ENCODE data around the gene TLNRD1.
"Not testable (repeated sequence)": the region's sequence is repeated elsewhere in the genome, so short reads cannot be mapped to it uniquely, and the experiment has no call there.

TLNRD1 gene

GRCh38 chr15:81000624-81001151 is at the start of gene TLNRD1:
Gene TLNRD1, plus strand, starts transcription at chr15:81000923. Its CDS starts 1,349 bp downstream, at chr15:81002272.
- DNase-seq (ENCODE audit: low spot score in 2 of 2) (peak; percentile 72 to 75), ATAC-seq (replicated peaks; ENCODE audit: extremely low read depth, poor library complexity, severe bottlenecking) (peak; percentile 69)
- H3K27ac Mint-ChIP-seq (ENCODE audit: low read depth) = peak within 1 kb of the TSS; percentile 93
- peaks cover 26% of the 10 kb centered on the region for H3K36me3 Mint-ChIP-seq (ENCODE audit: insufficient read depth)
- peaks cover 42% of the 10 kb centered on the region for H3K4me1 Mint-ChIP-seq
- H3K4me3 Mint-ChIP-seq = peak within 1 kb of the TSS; percentile 94
- no peaks in the 10 kb centered on the region for H3K27me3 Mint-ChIP-seq
- peaks cover 5% of the 10 kb centered on the region for H3K9me3 Mint-ChIP-seq

- Mint-ChIP-seq H3K36me3 (ENCODE audit: insufficient read depth) (peaks cover 16% of the 10 kb centered on the region), H3K4me3 (no peak overlapping the region), H3K4me1 (peaks cover 6% of the 10 kb centered on the region), H3K27me3 (no peaks in the 10 kb centered on the region), H3K27ac (ENCODE audit: low read depth) (no peak overlapping the region), H3K9me3 (no peaks in the 10 kb centered on the region)
- ATAC-seq (replicated peaks; ENCODE audit: extremely low read depth, poor library complexity, severe bottlenecking) = no peak
- no peak for DNase-seq (ENCODE audit: low spot score in 2 of 2)
Observed at GRCh38 chr15:80951941-80952340, 48.8 kb upstream of the TLNRD1 start.

- no peaks in the 10 kb centered on the region for H3K27me3 Mint-ChIP-seq
- no peak overlapping the region for H3K27ac Mint-ChIP-seq (ENCODE audit: low read depth)
- peaks cover 6% of the 10 kb centered on the region for H3K4me1 Mint-ChIP-seq
- peaks cover 11% of the 10 kb centered on the region for H3K36me3 Mint-ChIP-seq (ENCODE audit: insufficient read depth)
- ATAC-seq (replicated peaks; ENCODE audit: extremely low read depth, poor library complexity, severe bottlenecking) (no peak), DNase-seq (ENCODE audit: low spot score in 2 of 2) (no peak)
- no peak overlapping the region for H3K4me3 Mint-ChIP-seq
- no peaks in the 10 kb centered on the region for H3K9me3 Mint-ChIP-seq
Observed at GRCh38 chr15:80953001-80953952, 47.4 kb upstream of the TLNRD1 start.

GRCh38 chr15:80953953-80954778 is 46.6 kb upstream of the TLNRD1 start:
- Mint-ChIP-seq H3K9me3 (no peaks in the 10 kb centered on the region), H3K36me3 (ENCODE audit: insufficient read depth) (peaks cover 12% of the 10 kb centered on the region)
- ATAC-seq (replicated peaks; ENCODE audit: extremely low read depth, poor library complexity, severe bottlenecking) = no peak

GRCh38 chr15:80955571-80956452 is 44.9 kb upstream of the TLNRD1 start:
- not testable (repeated sequence) for H3K9me3 Mint-ChIP-seq; H3K27me3 Mint-ChIP-seq; H3K4me3 Mint-ChIP-seq; ATAC-seq (replicated peaks; ENCODE audit: extremely low read depth, poor library complexity, severe bottlenecking); DNase-seq (ENCODE audit: low spot score in 2 of 2); H3K27ac Mint-ChIP-seq (ENCODE audit: low read depth); H3K4me1 Mint-ChIP-seq
- H3K36me3 Mint-ChIP-seq (ENCODE audit: insufficient read depth) = peaks cover 15% of the 10 kb centered on the region

More at GRCh38 chr15:80953953-80954778, 46.6 kb upstream of the TLNRD1 start:
- DNase-seq (ENCODE audit: low spot score in 2 of 2) = no peak
- H3K27me3 Mint-ChIP-seq = no peaks in the 10 kb centered on the region
- no peak overlapping the region for H3K27ac Mint-ChIP-seq (ENCODE audit: low read depth)
- H3K4me3 Mint-ChIP-seq = no peak overlapping the region
- H3K4me1 Mint-ChIP-seq = peaks cover 6% of the 10 kb centered on the region

- no peak overlapping the region for H3K4me3 Mint-ChIP-seq
- no peak overlapping the region for H3K27ac Mint-ChIP-seq (ENCODE audit: low read depth)
- peaks cover 16% of the 10 kb centered on the region for H3K36me3 Mint-ChIP-seq (ENCODE audit: insufficient read depth)
- DNase-seq (ENCODE audit: low spot score in 2 of 2) (no peak), ATAC-seq (replicated peaks; ENCODE audit: extremely low read depth, poor library complexity, severe bottlenecking) (no peak)
- peaks cover 17% of the 10 kb centered on the region for H3K4me1 Mint-ChIP-seq
- no peaks in the 10 kb centered on the region for H3K27me3 Mint-ChIP-seq
- no peaks in the 10 kb centered on the region for H3K9me3 Mint-ChIP-seq
Observed at GRCh38 chr15:80957556-80957955, 43.2 kb upstream of the TLNRD1 start.

- no peak for ATAC-seq (replicated peaks; ENCODE audit: extremely low read depth, poor library complexity, severe bottlenecking)
- DNase-seq (ENCODE audit: low spot score in 2 of 2) = no peak
- Mint-ChIP-seq H3K27ac (ENCODE audit: low read depth) (no peak overlapping the region), H3K4me3 (no peak overlapping the region), H3K36me3 (ENCODE audit: insufficient read depth) (peaks cover 17% of the 10 kb centered on the region), H3K27me3 (no peaks in the 10 kb centered on the region), H3K4me1 (peaks cover 21% of the 10 kb centered on the region), H3K9me3 (no peaks in the 10 kb centered on the region)
Observed at GRCh38 chr15:80957976-80958375, 42.7 kb upstream of the TLNRD1 start.

- ATAC-seq (replicated peaks; ENCODE audit: extremely low read depth, poor library complexity, severe bottlenecking) = no peak
- DNase-seq (ENCODE audit: low spot score in 2 of 2) = no peak
- Mint-ChIP-seq H3K4me3 (no peak overlapping the region), H3K27ac (ENCODE audit: low read depth) (no peak overlapping the region), H3K9me3 (no peaks in the 10 kb centered on the region), H3K4me1 (peaks cover 27% of the 10 kb centered on the region), H3K36me3 (ENCODE audit: insufficient read depth) (peaks cover 15% of the 10 kb centered on the region), H3K27me3 (no peaks in the 10 kb centered on the region)
Observed at GRCh38 chr15:80958818-80959495, 41.8 kb upstream of the TLNRD1 start.

- H3K9me3 Mint-ChIP-seq; H3K4me3 Mint-ChIP-seq; H3K27ac Mint-ChIP-seq (ENCODE audit: low read depth); H3K27me3 Mint-ChIP-seq; ATAC-seq (replicated peaks; ENCODE audit: extremely low read depth, poor library complexity, severe bottlenecking); DNase-seq (ENCODE audit: low spot score in 2 of 2): not testable (repeated sequence)
- peaks cover 40% of the 10 kb centered on the region for H3K4me1 Mint-ChIP-seq
- peaks cover 11% of the 10 kb centered on the region for H3K36me3 Mint-ChIP-seq (ENCODE audit: insufficient read depth)
Observed at GRCh38 chr15:80965454-80965853, 35.3 kb upstream of the TLNRD1 start.

- no peaks in the 10 kb centered on the region for H3K27me3 Mint-ChIP-seq
- no peak for DNase-seq (ENCODE audit: low spot score in 2 of 2)
- H3K4me1 Mint-ChIP-seq = peaks cover 39% of the 10 kb centered on the region
- H3K9me3 Mint-ChIP-seq = no peaks in the 10 kb centered on the region
- no peak overlapping the region for H3K4me3 Mint-ChIP-seq
- peaks cover 10% of the 10 kb centered on the region for H3K36me3 Mint-ChIP-seq (ENCODE audit: insufficient read depth)
- H3K27ac Mint-ChIP-seq (ENCODE audit: low read depth) = peak overlapping the region; percentile 29
- ATAC-seq (replicated peaks; ENCODE audit: extremely low read depth, poor library complexity, severe bottlenecking) = no peak
Observed at GRCh38 chr15:80966431-80967197, 34.1 kb upstream of the TLNRD1 start.

GRCh38 chr15:80967451-80967850 is 33.3 kb upstream of the TLNRD1 start:
- Mint-ChIP-seq H3K27me3 (no peaks in the 10 kb centered on the region), H3K36me3 (ENCODE audit: insufficient read depth) (peaks cover 12% of the 10 kb centered on the region), H3K4me1 (peaks cover 30% of the 10 kb centered on the region), H3K9me3 (no peaks in the 10 kb centered on the region), H3K4me3 (no peak overlapping the region), H3K27ac (ENCODE audit: low read depth) (no peak overlapping the region)
- ATAC-seq (replicated peaks; ENCODE audit: extremely low read depth, poor library complexity, severe bottlenecking) (no peak), DNase-seq (ENCODE audit: low spot score in 2 of 2) (no peak)

Data from central memory CD8-positive, alpha-beta T cell (primary cell).